ENCODE measurements around the gene RSRP1.
"Not testable (repeated sequence)": the region's sequence is repeated elsewhere in the genome, so short reads cannot be mapped to it uniquely, and the experiment has no call there.

The RSRP1 gene

GRCh38 chr1:25255706-25256577 is 8.7 kb upstream of the RSRP1 start:
- DNase-seq: no peak

GRCh38 chr1:25253911-25254310 is 6.7 kb upstream of the RSRP1 start:
- DNase-seq: no peak

GRCh38 chr1:25247829-25248754 is 838 bp upstream of the RSRP1 start:
- no peak for DNase-seq

GRCh38 chr1:25246600-25247023 is 642 bp downstream of the RSRP1 start:
- peak; percentile 34 for DNase-seq

GRCh38 chr1:25245809-25246599 is 1.2 kb downstream of the RSRP1 start:
- no peak for DNase-seq

- DNase-seq: no peak
Measured at GRCh38 chr1:25245393-25245792, 1.9 kb downstream of the RSRP1 start.

GRCh38 chr1:25243907-25244306 is 3.3 kb downstream of the RSRP1 start:
- DNase-seq: no peak

GRCh38 chr1:25239681-25240541 is 7.3 kb downstream of the RSRP1 start:
- DNase-seq: peak; percentile 99

GRCh38 chr1:25238046-25238445 is 9.2 kb downstream of the RSRP1 start:
- no peak for DNase-seq

- not testable (repeated sequence) for DNase-seq
Measured at GRCh38 chr1:25236261-25236660, 11.0 kb downstream of the RSRP1 start.

- DNase-seq: not testable (repeated sequence)
Measured at GRCh38 chr1:25235411-25235810, 11.8 kb downstream of the RSRP1 start.

- DNase-seq: peak; percentile 87
Measured at GRCh38 chr1:25232866-25233784, 14.1 kb downstream of the RSRP1 start.

GRCh38 chr1:25232027-25232865 is 15.0 kb downstream of the RSRP1 start, which contains the start of gene SYF2:
TSS of gene SYF2 (minus strand) at chr1:25232502. CDS start at chr1:25232467, 35 bp downstream.
- DNase-seq: peak; percentile 95

GRCh38 chr1:25223471-25223870 is 23.8 kb downstream of the RSRP1 start:
- DNase-seq: no peak

GRCh38 chr1:25222606-25223005 is 24.6 kb downstream of the RSRP1 start:
- DNase-seq: no peak

- DNase-seq: no peak
Measured at GRCh38 chr1:25220666-25221065, 26.6 kb downstream of the RSRP1 start.

- no peak for DNase-seq
Measured at GRCh38 chr1:25219661-25220251, 27.5 kb downstream of the RSRP1 start.

GRCh38 chr1:25217598-25218232 is 29.5 kb downstream of the RSRP1 start:
- DNase-seq: no peak

- no peak for DNase-seq
Measured at GRCh38 chr1:25217015-25217414, 30.2 kb downstream of the RSRP1 start.
